Fibroblast of mammary gland (primary cell): ENCODE measurements around the gene RSRC2.
"Not testable (repeated sequence)": the region's sequence is repeated elsewhere in the genome, so short reads cannot be mapped to it uniquely, and the experiment has no call there.

Experiments
- DNase-seq: peaks from one replicate; pipeline ENCODE4 v3.0.0-alpha.2; 2010; ENCODE audit warnings: low read depth
- H3K4me3 ChIP-seq: 2 replicates; pipeline ENCODE4 v1.5.1; 2011; ENCODE audit warnings: low read depth, mild to moderate bottlenecking, low read length, moderate library complexity; ENCODE audit not compliant: control insufficient read depth
- TF ChIP-seq, protein P1 (sequence below): conservative IDR thresholded peaks from 2 replicates; pipeline ENCODE4 v1.5.1; 2011; ENCODE audit warnings: low read depth, low read length, inconsistent platforms; ENCODE audit not compliant: control insufficient read depth, insufficient read depth

Gene RSRC2

DNA sequence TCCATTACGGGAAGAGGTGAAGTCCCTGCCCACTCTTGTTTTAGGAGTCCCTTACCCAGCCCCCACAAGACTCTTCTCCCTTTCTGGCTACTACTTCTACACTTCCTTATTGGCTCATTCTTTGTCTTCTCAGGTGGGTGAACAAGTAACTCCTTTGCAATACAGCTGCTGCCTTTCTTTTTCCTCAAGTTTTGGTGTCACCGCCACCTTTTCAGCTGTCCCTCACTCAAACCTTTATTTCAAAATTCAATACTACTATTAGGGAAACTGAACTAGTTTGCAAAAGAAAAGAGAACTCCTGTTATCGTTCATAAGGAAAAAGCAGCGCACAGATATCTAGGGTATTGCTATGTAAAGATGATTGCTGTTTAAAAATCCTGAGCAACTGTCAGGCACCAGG, 6.1 kb downstream of the RSRC2 start:
- TF ChIP-seq, protein P1, sequence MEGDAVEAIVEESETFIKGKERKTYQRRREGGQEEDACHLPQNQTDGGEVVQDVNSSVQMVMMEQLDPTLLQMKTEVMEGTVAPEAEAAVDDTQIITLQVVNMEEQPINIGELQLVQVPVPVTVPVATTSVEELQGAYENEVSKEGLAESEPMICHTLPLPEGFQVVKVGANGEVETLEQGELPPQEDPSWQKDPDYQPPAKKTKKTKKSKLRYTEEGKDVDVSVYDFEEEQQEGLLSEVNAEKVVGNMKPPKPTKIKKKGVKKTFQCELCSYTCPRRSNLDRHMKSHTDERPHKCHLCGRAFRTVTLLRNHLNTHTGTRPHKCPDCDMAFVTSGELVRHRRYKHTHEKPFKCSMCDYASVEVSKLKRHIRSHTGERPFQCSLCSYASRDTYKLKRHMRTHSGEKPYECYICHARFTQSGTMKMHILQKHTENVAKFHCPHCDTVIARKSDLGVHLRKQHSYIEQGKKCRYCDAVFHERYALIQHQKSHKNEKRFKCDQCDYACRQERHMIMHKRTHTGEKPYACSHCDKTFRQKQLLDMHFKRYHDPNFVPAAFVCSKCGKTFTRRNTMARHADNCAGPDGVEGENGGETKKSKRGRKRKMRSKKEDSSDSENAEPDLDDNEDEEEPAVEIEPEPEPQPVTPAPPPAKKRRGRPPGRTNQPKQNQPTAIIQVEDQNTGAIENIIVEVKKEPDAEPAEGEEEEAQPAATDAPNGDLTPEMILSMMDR, result no peak

DNA sequence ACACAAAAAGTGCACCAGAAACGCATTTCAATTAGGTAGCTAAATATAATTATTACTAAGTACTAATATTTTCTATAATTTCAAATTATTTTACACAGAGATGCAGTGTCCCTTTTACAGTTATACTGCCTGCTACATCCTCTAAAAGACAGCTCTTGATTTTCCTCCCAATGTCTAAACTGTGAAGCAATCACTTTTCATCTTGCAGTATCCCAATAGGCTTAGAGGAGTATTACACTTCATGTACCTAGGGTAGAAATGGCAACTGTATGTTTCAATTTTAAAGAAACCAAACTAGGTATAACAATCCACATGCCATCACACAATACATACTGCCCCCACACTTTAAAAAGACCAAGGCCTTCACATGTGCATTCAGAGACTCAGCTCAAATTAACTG, 7.3 kb downstream of the RSRC2 start:
- H3K4me3 ChIP-seq, result no peak overlapping the region
- DNase-seq, result no peak
- TF ChIP-seq, protein P1, result no peak

More for the DNA sequence above, 6.1 kb downstream of the RSRC2 start:
- DNase-seq, result no peak
- no peak overlapping the region for H3K4me3 ChIP-seq

DNA sequence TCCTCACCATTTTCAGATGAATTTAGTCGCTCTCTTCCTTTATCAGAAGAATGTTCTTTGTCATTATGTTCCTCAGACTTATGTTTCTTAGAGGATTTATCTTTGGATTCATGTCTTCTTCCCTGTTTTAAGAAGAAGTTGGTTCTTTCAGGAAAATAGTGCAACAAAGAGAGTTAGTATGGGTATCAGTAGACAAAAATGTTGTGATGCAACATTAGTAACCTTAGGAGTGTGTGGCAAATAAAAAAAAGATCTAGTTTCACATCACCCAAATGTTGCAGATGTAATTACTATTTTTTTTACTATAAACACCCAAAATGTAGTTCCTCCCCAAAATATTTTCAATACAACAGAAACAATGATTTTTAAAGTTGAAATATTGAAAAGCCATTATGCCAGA, 7.8 kb downstream of the RSRC2 start:
- TF ChIP-seq, protein P1, result no peak
- no peak overlapping the region for H3K4me3 ChIP-seq
- no peak for DNase-seq

- DNase-seq, result peak; percentile 94
- TF ChIP-seq, protein P1, result no peak
- no peak overlapping the region for H3K4me3 ChIP-seq
Measured at GRCh38 chr12:122517877-122518276, 8.9 kb downstream of the RSRC2 start.

DNA sequence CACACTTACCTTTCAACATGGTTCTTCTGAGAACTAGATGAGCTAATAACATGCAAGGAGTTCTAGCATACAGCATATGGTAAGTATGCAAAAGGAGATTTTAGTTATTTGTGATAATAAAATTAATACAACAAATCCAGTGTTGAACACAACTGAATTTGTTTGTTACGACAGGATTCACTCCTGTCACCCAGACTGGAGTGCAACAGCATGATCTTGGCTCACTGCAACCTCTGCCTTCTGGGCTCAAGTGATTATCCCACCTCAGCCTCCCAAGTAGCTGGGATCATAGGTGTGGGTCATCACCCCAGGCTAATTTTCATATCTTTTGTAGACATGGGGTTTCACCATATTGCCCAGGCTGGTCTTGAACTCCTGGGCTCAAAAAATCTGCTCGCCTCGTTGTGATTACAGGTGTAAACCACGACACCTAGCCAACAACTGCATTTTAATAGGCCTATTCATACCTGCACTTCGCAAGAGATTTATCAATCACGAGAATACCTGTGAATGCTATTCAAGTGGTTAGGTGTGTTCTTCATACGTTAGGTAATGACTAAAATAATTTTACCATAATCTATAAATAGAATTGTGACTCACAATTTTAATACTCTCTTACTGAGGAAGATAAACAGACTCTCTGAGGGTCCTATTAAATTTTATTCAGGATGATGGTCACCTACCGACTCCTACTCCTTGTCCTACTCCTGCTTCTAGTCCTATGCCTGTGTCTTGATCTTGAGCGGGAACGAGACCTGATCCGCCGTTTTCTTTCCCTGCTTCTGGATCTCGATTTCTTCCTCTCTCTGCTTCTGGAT, 10.0 kb downstream of the RSRC2 start:
- TF ChIP-seq, protein P1, result no peak
- no peak for DNase-seq
- no peak overlapping the region for H3K4me3 ChIP-seq

DNA sequence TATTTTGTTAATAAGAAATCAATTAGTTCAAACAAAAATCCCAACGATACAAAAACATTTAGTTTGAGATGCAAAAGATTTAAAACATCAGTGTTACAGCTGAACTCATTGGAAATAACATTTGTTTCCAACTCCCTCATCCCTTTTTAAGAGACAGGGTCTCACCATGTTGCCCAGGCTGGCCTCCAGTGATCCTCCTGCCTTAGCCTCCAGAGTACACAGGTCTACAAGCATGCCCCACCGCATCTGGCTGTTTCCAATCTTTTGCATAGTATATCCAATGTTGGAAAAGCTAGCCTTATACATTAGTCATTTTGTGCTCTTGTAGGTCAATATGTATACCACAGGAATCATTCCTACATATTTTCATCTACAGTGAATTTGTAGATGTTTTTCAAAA, 11.5 kb downstream of the RSRC2 start:
- no peak for DNase-seq
- TF ChIP-seq, protein P1, result no peak
- H3K4me3 ChIP-seq, result no peak overlapping the region

DNA sequence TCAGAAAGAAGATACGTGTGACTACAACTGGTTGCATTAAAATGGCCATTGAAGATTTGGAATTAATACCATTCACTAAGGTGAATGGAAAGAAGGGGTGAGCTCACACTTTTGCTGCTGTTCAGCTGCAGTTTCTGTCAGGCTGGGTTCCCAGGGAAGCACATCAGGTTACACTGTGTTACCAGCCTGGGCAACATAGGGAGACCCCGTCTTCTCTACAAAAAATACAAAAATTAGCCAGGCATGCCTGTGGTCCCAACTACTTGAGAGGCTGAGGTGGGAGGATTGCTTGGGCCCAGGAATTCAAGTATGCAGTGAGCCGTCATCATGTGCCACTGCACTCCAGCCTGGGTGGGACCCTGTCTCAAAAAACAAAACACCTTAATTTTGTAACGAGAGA, 13.1 kb downstream of the RSRC2 start:
- H3K4me3 ChIP-seq, result no peak overlapping the region
- DNase-seq, result no peak
- TF ChIP-seq, protein P1, result no peak

DNA sequence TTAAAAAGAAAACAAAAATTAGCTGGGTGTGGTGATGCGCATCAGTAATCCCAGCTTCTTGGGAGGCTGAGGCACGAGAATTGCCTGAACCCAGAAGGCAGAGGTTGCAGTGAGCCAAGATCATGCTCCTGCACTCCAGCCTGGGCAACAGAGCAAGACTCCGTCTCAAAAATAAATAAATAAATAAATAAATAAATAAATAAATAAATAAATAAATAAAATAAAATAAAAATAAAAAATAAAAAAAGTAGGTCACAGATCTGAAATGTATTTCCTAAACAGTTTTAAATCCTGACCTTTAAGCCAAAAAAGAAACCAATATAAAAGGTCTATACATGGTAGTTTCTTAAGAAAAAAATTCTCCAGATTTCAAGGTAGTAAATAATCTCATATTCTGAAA, 13.7 kb downstream of the RSRC2 start:
- not testable (repeated sequence) for H3K4me3 ChIP-seq, DNase-seq
